ENCODE measurements around the gene EFCAB8.
A peak's percentile ranks its signal among the peaks of the same experiment; 100 is the strongest.

Gene EFCAB8

GRCh38 chr20:32989507-32990283 is 131.0 kb downstream of the EFCAB8 start:
- DNase-seq: no peak

DNA sequence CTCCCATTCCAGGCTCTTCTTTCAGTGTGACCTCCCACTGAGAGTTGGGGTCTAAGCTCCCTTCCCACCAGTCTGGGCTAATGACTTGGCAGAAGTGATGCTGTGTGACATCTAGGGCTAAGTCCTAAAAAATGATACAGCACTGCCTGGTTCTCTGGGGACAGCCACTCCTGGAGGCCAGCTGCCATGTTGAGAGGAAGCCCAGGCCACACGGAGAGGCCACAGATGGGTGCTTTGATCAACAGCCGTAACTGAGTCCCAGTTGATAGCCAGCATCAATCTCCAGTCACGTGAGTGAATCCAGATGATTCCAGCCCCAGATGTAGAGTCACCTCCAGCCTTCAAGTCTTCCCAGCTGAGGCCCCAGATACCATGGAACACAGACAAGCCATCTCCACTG is 131.7 kb downstream of the EFCAB8 start:
- DNase-seq: no peak

DNA sequence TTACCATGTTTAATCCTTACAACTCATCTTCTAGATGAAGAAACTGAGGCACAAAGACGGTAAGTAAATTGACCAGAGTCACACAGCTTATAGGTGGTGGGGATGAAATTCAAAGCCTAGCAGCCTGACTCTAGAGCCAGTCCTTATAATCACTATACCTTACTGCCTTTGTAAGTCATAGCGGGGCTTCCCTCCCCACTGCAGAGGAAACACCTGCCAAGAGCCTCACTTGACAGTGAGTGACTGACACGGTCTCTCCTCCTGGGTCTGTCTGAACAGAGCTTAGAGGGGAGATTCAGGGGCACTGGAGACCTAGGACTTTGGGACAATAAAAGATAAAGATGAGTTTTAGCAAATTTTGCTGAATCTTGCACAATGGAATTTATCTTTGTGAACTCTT is 132.7 kb downstream of the EFCAB8 start:
- no peak for DNase-seq

DNA sequence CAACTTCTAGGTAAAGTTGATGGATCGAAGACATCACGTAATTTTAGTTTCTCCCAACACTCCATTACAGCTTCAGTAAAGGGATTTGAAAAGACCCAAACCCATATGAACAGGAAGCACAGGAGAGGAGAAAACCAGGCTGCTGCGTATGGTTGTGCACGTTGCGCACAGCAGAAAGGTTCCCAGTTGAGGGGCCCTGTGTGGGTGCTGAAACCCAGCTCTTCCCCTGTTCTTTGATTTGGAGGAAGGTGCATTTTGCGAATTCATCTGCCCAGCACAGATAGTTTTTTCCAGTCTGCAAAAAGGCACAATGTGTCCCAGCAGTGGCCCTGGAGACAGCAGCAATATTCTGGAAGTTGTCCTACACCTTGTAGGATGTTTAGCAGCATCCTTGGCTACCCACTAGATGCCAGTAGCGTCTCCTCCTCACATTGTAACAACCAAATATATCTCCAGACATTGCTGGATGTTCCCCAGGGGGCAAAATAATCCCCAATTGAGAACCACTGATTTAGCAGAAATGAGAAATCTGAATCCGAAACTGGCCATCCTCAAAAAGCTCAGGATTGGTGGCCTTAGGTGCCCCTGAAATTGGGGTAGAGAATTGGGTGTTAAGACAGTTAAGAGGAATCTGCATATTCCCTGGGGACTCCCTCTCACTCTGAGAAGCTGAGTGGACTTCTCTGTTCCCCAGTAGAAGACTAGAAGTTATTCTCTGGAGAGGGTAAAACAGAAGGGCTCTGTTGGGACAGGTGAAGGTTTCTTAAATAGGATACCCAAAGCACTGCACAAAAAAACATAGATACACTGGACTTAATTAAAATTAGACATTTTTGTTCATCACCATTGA is 133.3 kb downstream of the EFCAB8 start:
- no peak for DNase-seq

- no peak for DNase-seq
Observed at GRCh38 chr20:32993496-32994050, 134.8 kb downstream of the EFCAB8 start.

DNA sequence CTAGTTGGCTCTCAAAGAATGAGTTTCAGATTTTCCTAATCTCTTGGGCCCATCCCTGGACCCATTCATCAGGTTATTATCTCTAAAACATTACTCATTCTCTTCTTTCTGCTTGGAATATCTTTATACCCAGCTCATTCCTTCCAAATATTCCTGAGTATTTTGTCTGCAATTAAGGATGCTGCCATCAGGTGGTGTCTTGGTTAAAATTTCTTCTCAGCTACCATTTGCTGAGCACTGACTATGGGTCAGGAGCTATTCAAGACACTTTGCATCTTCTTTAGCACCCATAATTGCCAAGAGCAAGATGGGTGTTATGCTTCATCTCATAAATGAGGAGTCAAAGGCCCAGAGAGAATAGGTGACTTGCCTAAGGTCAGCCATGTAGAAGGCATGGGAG is 137.1 kb downstream of the EFCAB8 start:
- DNase-seq: no peak

- DNase-seq: no peak
Observed at GRCh38 chr20:32997431-32997830, 138.7 kb downstream of the EFCAB8 start.

GRCh38 chr20:32999603-33000250 is 141.0 kb downstream of the EFCAB8 start:
- no peak for DNase-seq

- DNase-seq: peak; percentile 68
Observed at GRCh38 chr20:33000802-33001466, 142.2 kb downstream of the EFCAB8 start.

- DNase-seq: no peak
Observed at GRCh38 chr20:33002087-33002808, 143.5 kb downstream of the EFCAB8 start.

DNA sequence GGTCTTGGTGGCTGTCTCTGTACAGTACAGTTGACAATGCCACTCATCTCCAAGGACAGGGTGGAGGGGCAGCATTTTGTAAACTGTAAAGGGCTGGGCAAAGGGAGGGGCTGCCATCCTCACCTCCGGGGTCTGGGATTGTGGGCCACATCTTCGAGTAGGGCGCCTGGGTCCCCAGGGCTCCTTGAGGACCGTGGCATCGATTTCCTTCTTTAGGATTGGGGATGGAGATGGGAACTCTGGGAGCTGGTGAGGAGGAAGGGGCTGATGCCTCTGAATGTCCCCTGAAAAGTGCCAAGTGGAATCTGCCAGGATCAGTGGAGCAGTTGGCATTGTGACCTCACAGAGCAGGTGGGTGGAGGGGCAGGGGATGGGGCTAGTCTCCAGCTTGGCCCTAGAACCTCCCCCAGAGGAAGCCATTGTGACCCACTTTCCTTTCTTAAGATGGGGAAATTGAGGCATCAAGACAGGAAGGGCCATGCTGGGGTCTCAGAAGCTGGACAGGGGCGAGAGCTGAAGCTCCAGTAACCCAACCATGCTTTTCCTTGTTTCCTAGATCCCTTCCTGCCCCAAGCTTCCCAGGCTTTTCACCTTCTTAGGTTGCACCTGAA is 145.5 kb downstream of the EFCAB8 start, which contains the start of gene SUN5:
Gene SUN5 (minus strand): TSS at position 293 of the 611 bp plus-strand sequence. CDS start 93 bp downstream, at position 200.
- DNase-seq: no peak

DNA sequence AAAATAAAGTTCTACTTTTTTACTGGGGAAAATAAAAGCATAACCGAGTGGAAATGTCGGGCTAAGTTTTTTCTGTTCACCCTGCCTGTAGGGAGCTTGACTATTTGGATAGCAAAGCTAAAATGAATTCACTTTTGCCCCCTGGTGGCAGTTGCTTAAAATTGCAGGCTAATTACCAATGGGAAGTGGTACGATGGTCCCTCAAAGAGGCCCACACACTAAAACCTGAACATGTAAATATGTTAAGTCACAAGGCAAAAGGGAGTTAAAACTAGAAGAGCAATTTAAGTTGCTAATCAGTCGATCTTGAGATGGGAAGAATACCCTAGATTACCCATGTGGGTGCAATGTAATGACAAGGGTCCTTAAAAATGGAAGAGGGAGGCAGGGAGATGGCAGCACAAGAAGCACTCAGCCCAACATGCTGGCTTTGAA is 146.4 kb downstream of the EFCAB8 start:
- no peak for DNase-seq

DNA sequence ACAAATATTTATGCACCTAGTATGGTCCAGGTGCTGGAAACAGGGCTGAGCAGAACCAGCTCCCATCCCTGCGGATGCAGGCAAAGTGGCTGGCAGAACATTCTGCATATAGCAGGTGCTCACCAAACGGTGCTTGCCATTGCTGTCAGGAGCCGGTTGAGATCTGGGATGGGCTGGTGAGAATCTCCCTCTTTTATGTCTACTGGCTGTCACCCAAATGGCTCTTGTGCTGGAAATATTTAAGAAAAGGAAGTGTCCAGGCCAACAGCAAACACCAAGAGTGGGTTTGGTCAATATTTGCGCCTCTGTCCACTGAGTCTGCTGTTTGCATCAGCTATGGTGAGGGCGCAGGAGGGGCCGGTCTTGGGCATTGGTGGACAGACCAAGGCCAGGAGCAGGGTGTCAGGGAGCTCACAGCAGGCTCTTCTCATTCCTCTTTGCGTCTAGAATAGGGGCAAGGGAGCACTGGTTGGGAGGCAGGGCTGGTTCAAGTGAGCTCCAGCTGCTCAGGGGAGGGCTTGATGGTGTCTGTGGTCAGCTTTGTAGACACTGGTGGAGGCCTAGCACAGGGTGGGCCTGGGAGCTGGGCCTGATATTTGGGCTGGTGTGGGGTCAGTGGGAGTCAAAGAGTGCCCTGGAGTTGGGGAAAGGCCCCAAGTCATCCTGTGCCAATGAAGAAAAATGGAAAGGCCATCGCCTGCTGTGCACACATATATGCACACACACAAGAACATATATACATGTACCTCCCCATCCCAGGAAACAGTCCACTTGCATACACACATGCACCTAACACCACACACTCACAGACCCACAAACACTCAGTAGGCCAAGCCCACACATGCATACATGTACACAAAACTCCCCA is 147.4 kb downstream of the EFCAB8 start:
- no peak for DNase-seq

GRCh38 chr20:33006776-33007375 is 148.2 kb downstream of the EFCAB8 start:
- DNase-seq: no peak

DNA sequence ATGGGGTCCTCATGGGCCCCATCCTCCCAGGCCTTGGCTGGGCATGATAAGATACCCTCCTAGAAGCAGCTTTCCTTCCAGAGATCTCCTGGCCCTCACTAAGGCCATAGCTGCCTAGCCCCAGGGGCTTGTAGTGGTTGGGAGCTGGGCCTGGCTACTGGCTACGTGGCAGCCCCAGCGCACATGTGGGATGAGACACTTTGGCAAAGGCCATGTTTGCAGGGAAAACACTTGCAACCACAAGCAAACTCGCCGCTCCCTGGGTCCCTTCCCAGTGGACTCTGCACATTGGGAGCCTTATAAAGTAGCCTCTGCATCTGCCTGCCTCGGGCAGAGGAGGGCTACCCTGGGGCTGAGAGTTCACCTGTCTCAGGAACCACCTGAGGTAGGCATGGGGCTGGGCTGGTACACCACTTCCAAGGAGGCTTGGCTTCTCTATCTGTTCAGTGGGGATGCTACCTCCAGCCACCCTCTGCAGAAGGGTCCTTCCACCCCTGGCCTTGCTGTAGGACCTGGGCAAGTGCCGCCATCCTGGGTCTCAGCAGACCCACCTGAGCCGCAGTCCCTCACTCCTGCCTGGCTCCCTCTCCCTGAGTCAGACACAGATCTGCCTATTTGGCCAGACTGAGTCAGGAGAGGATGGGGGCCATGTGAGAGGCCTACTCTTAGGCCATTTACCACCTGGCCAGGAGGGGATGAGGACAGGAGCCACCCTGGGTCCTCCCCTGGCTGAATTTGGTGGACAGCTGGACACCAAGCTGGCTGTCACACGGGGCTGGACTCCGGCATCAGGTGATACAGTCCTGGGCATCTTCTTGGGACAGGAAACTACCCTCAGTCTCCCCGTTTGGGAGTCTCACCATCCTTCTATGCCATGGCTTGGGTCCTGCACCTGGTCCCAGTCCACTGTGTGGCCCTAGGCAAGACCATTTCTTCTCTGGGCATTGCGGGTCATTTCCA is 148.9 kb downstream of the EFCAB8 start, which contains the start of gene BPIFB2:
Gene BPIFB2 (plus strand): TSS at position 329 of the 960 bp plus-strand sequence. CDS start 871 bp downstream, outside the sequence.
- DNase-seq: no peak

DNA sequence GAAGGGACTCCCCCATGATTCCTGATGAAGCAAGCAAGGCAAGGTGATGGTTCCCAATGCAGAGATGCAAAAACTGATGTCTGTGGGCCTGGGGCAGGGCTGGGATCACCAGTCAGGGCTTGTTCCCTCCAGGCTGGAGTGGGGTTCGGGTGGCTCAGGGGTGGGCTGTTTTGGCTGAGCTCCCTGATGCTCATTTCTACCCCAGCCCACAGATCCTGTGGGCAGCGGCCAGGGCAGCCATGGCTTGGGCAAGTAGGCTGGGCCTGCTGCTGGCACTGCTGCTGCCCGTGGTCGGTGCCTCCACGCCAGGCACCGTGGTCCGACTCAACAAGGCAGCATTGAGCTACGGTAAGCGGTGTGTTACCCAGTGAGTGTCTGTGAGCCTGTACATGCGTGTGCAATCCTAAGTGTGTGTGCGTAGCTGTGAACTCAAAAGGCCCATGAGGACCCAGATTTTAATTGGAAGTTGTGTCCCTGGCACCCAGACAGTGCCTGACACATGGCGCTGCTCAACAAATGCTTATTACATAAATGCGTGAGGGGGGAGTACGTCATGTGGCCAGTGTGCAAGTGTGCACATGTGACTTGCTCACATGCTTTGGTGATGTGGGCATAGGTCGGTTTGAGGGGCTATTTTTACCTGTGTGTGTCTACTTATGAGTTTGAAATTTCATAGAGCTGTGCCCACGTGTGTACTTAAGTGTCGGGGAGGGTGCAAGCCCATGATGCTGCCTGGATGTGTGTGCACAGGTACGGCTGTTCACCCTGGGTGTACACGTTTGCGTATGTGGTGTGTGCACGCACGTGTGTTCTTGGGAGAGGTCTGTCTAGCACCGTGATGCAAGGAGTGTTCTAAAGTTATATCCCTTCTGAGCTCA is 149.9 kb downstream of the EFCAB8 start:
- no peak for DNase-seq

All from islet precursor cell (in vitro differentiated cells).